GM12878 (cell line): ENCODE results near the gene GPC6. TPM values are rescaled to one million over a fixed set of nuclear protein-coding genes. Genes with fewer than 3 reads are reported as not detected.

Experiments
- ATAC-seq: fragments of 200-7000 bp; cut with Tn5 transposase; 3 replicates; pipeline ENCODE4 v1.9.1; 2020; ENCODE audit warnings: mild to moderate bottlenecking, moderate library complexity
- BruUV-seq: library from RNA; stranded (reverse); fragments of 400-500 nt; replicated peaks from 2 replicates; lab custom pipeline; 2021; lab: Mats Ljungman, UMichigan
- CTCF ChIA-PET: fragments of 300-600 bp; sonication (Branson Sonifier 250); formaldehyde crosslinking; extraction: SDS; loops from one replicate; lab custom pipeline; 2021; ENCODE audit warnings: inconsistent platforms; lab: Yijun Ruan, JAX
- POLR2A ChIA-PET: fragments of 350-600 bp; formaldehyde crosslinking; extraction: SDS; loops from one replicate; lab custom pipeline; 2021; ENCODE audit warnings: inconsistent platforms; lab: Charles Lee
- RAD21 ChIA-PET: fragments of 300-600 bp; sonication (Branson Sonifier 250); formaldehyde crosslinking; loops from one replicate; lab custom pipeline; 2023; ENCODE audit warnings: antibody characterized with exemption; ENCODE audit not compliant: unreplicated experiment; lab: Charles Lee
- SMC1A ChIA-PET: fragments of 300-600 bp; sonication (Branson Sonifier 250); formaldehyde crosslinking; loops from one replicate; lab custom pipeline; 2023; ENCODE audit not compliant: unreplicated experiment, uncharacterized antibody; lab: Charles Lee
- DNase-seq: peaks from one replicate; pipeline ENCODE4 v3.0.0-alpha.2; 2011; ENCODE audit warnings: low read depth, low spot score
- FAIRE-seq: peaks from 3 replicates; lab custom pipeline; 2011; peaks lifted over from hg19 to GRCh38; lab: Jason Lieb, UNC
- H2AFZ ChIP-seq: 2 replicates; pipeline ENCODE4 v1.6.0; 2011; ENCODE audit warnings: low read depth, low read length, control low read depth; ENCODE audit not compliant: control insufficient read depth
- H3K27ac ChIP-seq: 2 replicates; pipeline ENCODE4 v1.5.1; 2011; ENCODE audit warnings: control low read depth; ENCODE audit not compliant: control insufficient read depth, insufficient read depth
- H3K27me3 ChIP-seq, 2 experiments: replicated peaks in 1 of 2; 2 replicates each; pipeline versions ENCODE4 v1.6.0 to v1.6.1; 2011; ENCODE audit warnings: low read length in 1 of 2; ENCODE audit not compliant: control insufficient read depth in 2 of 2, insufficient read depth in 2 of 2
- H3K36me3 ChIP-seq, 2 experiments: 2 replicates each; pipeline ENCODE4 v1.5.1; 2011; ENCODE audit warnings: low read length in 1 of 2; ENCODE audit not compliant: control insufficient read depth in 2 of 2, insufficient read depth in 2 of 2
- H3K4me1 ChIP-seq: 2 replicates; pipeline ENCODE4 v1.6.1; 2011; ENCODE audit warnings: mild to moderate bottlenecking, low read length, moderate library complexity, mixed read lengths; ENCODE audit not compliant: control insufficient read depth, insufficient read depth
- H3K4me2 ChIP-seq: 2 replicates; pipeline ENCODE4 v1.6.0; 2011; ENCODE audit warnings: control low read depth; ENCODE audit not compliant: control insufficient read depth, insufficient read depth
- H3K4me3 ChIP-seq: fragments of 200-600 bp; sonication (generic); 2 replicates; pipeline ENCODE4 v1.5.1; 2016
- H3K79me2 ChIP-seq: 2 replicates; pipeline ENCODE4 v1.6.0; 2011; ENCODE audit warnings: low read length; ENCODE audit not compliant: control insufficient read depth, insufficient read depth
- H3K9ac ChIP-seq: 2 replicates; pipeline ENCODE4 v1.8.0; 2011; ENCODE audit warnings: low read length, control low read depth, mixed read lengths; ENCODE audit not compliant: control insufficient read depth, insufficient read depth
- H3K9me3 ChIP-seq: replicated peaks from 3 replicates; pipeline ENCODE4 v1.5.1; 2011; ENCODE audit warnings: mild to moderate bottlenecking, low read length; ENCODE audit not compliant: control insufficient read depth, insufficient read depth
- H4K20me1 ChIP-seq: 2 replicates; pipeline ENCODE4 v1.6.0; 2011; ENCODE audit not compliant: control insufficient read depth, insufficient read depth
- CHD1 ChIP-seq: IDR thresholded peaks from 2 replicates; pipeline ENCODE4 v1.6.1; 2012; ENCODE audit warnings: low read depth, low read length, improper control_type of control experiment
- CHD2 ChIP-seq: IDR thresholded peaks from 2 replicates; pipeline ENCODE4 v1.6.1; 2011; ENCODE audit warnings: low read depth, low read length, improper control_type of control experiment, borderline replicate concordance
- ESRRA ChIP-seq: IDR thresholded peaks from 2 replicates; pipeline ENCODE4 v1.6.1; 2012; ENCODE audit warnings: mild to moderate bottlenecking, low read length, improper control_type of control experiment
- HCFC1 ChIP-seq: fragments of 150-350 bp; IDR thresholded peaks from 2 replicates; pipeline ENCODE4 v1.6.1; 2014; ENCODE audit warnings: low read length
- HSF1 ChIP-seq: fragments of 150-350 bp; IDR thresholded peaks from 2 replicates; pipeline ENCODE4 v1.6.1; 2014; ENCODE audit warnings: mild to moderate bottlenecking, low read depth, low read length
- KLF5 ChIP-seq: fragments of 450-650 bp; IDR thresholded peaks from 2 replicates; pipeline ENCODE4 v1.6.1; 2014; ENCODE audit warnings: mild to moderate bottlenecking; ENCODE audit not compliant: partially characterized antibody
- MEF2A ChIP-seq: IDR thresholded peaks from 2 replicates; pipeline ENCODE4 v1.6.1; 2011; ENCODE audit warnings: low read depth, mild to moderate bottlenecking, low read length, moderate library complexity; ENCODE audit not compliant: insufficient read depth
- MEF2B ChIP-seq: fragments of 450-650 bp; IDR thresholded peaks from 2 replicates; pipeline ENCODE4 v1.6.1; 2018; ENCODE audit warnings: mild to moderate bottlenecking, moderate library complexity; ENCODE audit not compliant: partially characterized antibody, poor library complexity, severe bottlenecking
- MYC ChIP-seq: IDR thresholded peaks from 2 replicates; pipeline ENCODE4 v1.6.1; 2011; ENCODE audit warnings: mild to moderate bottlenecking, low read length, moderate library complexity, inconsistent platforms; ENCODE audit not compliant: insufficient read depth, insufficient replicate concordance, insufficient read length, severe bottlenecking
- NFYA ChIP-seq: IDR thresholded peaks from 2 replicates; pipeline ENCODE4 v1.6.1; 2011; ENCODE audit warnings: low read depth, mild to moderate bottlenecking, low read length, improper control_type of control experiment, borderline replicate concordance
- RAD21 ChIP-seq: IDR thresholded peaks from 2 replicates; pipeline ENCODE4 v1.6.1; 2011; ENCODE audit warnings: mild to moderate bottlenecking, low read depth, low read length, moderate library complexity; ENCODE audit not compliant: insufficient read depth
- RELA ChIP-seq: fragments of 450-650 bp; IDR thresholded peaks from 2 replicates; pipeline ENCODE4 v1.8.0; 2014; ENCODE audit warnings: borderline replicate concordance; ENCODE audit not compliant: partially characterized antibody
- REST ChIP-seq: IDR thresholded peaks from 2 replicates; pipeline ENCODE4 v1.6.1; 2012; ENCODE audit warnings: mild to moderate bottlenecking, low read depth, low read length
- SMARCA5 ChIP-seq: fragments of 450-650 bp; IDR thresholded peaks from 2 replicates; pipeline ENCODE4 v1.6.1; 2017; ENCODE audit warnings: mild to moderate bottlenecking
- SMC3 ChIP-seq: IDR thresholded peaks from 2 replicates; pipeline ENCODE4 v1.6.1; 2011; ENCODE audit warnings: low read length, improper control_type of control experiment, borderline replicate concordance
- SPI1 ChIP-seq: IDR thresholded peaks from 2 replicates; pipeline ENCODE4 v1.6.1; 2011; ENCODE audit warnings: low read depth, mild to moderate bottlenecking, low read length, moderate library complexity, borderline replicate concordance; ENCODE audit not compliant: insufficient read depth
- WGBS: methylation state at CpG from one replicate; pipeline ENCODE4 v1.1.6; 2016; ENCODE audit warnings: low lambda C conversion rate; ENCODE audit not compliant: insufficient replicate concordance, insufficient coverage; ENCODE audit errors: missing lambda C conversion rate; 5-methylcytosine and 5-hydroxymethylcytosine counted together
- in situ Hi-C: fragments of 300-500 bp; cut with MboI; formaldehyde crosslinking; loops from 9 replicates; pipeline ENCODE4 v1.14.3; 2018; ENCODE audit warnings: mixed read lengths
- intact Hi-C: fragments of 100-400 bp; cut with micrococcal nuclease; formaldehyde crosslinking; loops from one replicate; pipeline ENCODE4 v1.14.2; 2022; ENCODE audit not compliant: unreplicated experiment
- polyA plus RNA-seq, 11 experiments: library from polyadenylated mRNA; depleted of rRNA in 4 of 11; unstranded in 6 of 11; stranded (reverse) in 5 of 11; fragments of >200 nt; fragmentation: Nextera tagmentation in 4 of 11; fragmentation: Illumina TruSeq in 1 of 11; extraction: Ambion mirVana in 4 of 11; extraction: Trizol in 1 of 11; gene quantifications; 1 replicate in 1 of 11; 2 replicates in 10 of 11; pipeline versions ENCODE4 v1.2.1 to v1.2.3, GENCODE V29; 2011 to 2016; ENCODE audit warnings: inconsistent platforms in 2 of 11, missing spikeins in 2 of 11, low read depth in 1 of 11
- total RNA-seq, 4 experiments: library from RNA; depleted of rRNA in 3 of 4; stranded (reverse); fragments of >200 nt in 3 of 4; fragmentation: Illumina TruSeq in 1 of 4; extraction: Trizol in 1 of 4; gene quantifications; 2 replicates each; pipeline versions ENCODE4 v1.2.1 to v1.2.3, GENCODE V29; 2013 to 2021

GPC6 gene
- total and polyA plus RNA-seq, 10 of the 15 experiments (the other 5 are each of a cell fraction or from before 2014, with no cell fraction given): 0.03 to 0.04 (median 0.03) TPM; not detected in 7

- Histone ChIP-seq H3K79me2 (no peaks in the 10 kb centered on the region), H3K27ac (no peak overlapping the region), H3K9me3 (no peaks in the 10 kb centered on the region), H2AFZ (no peak overlapping the region), H3K4me2 (no peak overlapping the region), H3K9ac (no peak overlapping the region), H3K36me3 (no peaks in the 10 kb centered on the region), H3K4me1 (no peaks in the 10 kb centered on the region)
- no peak for ATAC-seq
- no TSS peak for BruUV-seq
- no peak for DNase-seq
- RAD21 ChIA-PET: no interaction called here
- 32% methylated on average over 3 of the region's 3 CpGs for WGBS
- no peak for FAIRE-seq
- POLR2A ChIA-PET: interaction anchor here (0.6 kb wide), 1 partner anchor 1414 kb away, joined by 8 read pairs; no protein-coding TSS in a partner anchor
- in situ Hi-C loops: no loop called here
- no peak for TF ChIP-seq ESRRA
- no peak for TF ChIP-seq REST
- TF ChIP-seq NFYA: no peak
- no peak for TF ChIP-seq SPI1
- no peak for TF ChIP-seq SMC3
- no peak for TF ChIP-seq CHD2
- TF ChIP-seq MYC: no peak
- TF ChIP-seq RAD21: no peak
- no peak for TF ChIP-seq KLF5
- TF ChIP-seq MEF2A: no peak
- no peak for TF ChIP-seq SMARCA5
- no peak for TF ChIP-seq CHD1
- TF ChIP-seq HSF1: no peak
- no peak for TF ChIP-seq HCFC1
- no peak for TF ChIP-seq MEF2B
- TF ChIP-seq RELA: no peak
- TF ChIP-seq, all 136 proteins: peak for 0
- intact Hi-C loops: no loop called here
- SMC1A ChIA-PET: interaction anchor here (0.9 kb wide), 1 partner anchor 17 kb away, joined by 3 read pairs; no protein-coding TSS in a partner anchor
- Histone ChIP-seq H3K27me3 (no peaks in the 10 kb centered on the region), H4K20me1 (no peaks in the 10 kb centered on the region), H3K4me3 (no peak overlapping the region)
- CTCF ChIA-PET: no interaction called here
These were observed 640.9 kb downstream of the GPC6 start for GRCh38 chr13:93867481-93867880.
